ENCODE results near the gene STUB1.

The STUB1 gene

GRCh38 chr16:652454-653305, 27.5 kb upstream of the STUB1 start:
- Histone ChIP-seq H3K27ac (no peak overlapping the region), H3K27me3 (ENCODE audit: insufficient read depth, low read depth, severe bottlenecking) (no peaks in the 10 kb centered on the region), H3K4me3 (ENCODE audit: low read depth, low read length) (no peak overlapping the region), H3K9me3 (ENCODE audit: severe bottlenecking) (no peaks in the 10 kb centered on the region), H3K36me3 (peaks cover 63% of the 10 kb centered on the region)
- TF ChIP-seq CTCF (IDR thresholded peaks at IDR 0.05; ENCODE audit: low read depth, low read length), result no peak
- no peak for DNase-seq

GRCh38 chr16:654034-654433, 26.2 kb upstream of the STUB1 start:
- no peak for DNase-seq
- no peak for TF ChIP-seq CTCF (IDR thresholded peaks at IDR 0.05; ENCODE audit: low read depth, low read length)
- H3K4me3 ChIP-seq (ENCODE audit: low read depth, low read length), result no peak overlapping the region
- H3K27me3 ChIP-seq (ENCODE audit: insufficient read depth, low read depth, severe bottlenecking), result no peaks in the 10 kb centered on the region
- H3K9me3 ChIP-seq (ENCODE audit: severe bottlenecking), result no peaks in the 10 kb centered on the region
- peaks cover 77% of the 10 kb centered on the region for H3K36me3 ChIP-seq
- H3K27ac ChIP-seq, result no peak overlapping the region

- Histone ChIP-seq H3K27ac (no peak overlapping the region), H3K36me3 (peaks cover 84% of the 10 kb centered on the region), H3K27me3 (ENCODE audit: insufficient read depth, low read depth, severe bottlenecking) (no peaks in the 10 kb centered on the region), H3K4me3 (ENCODE audit: low read depth, low read length) (no peak overlapping the region), H3K9me3 (ENCODE audit: severe bottlenecking) (no peaks in the 10 kb centered on the region)
- DNase-seq, result no peak
- no peak for TF ChIP-seq CTCF (IDR thresholded peaks at IDR 0.05; ENCODE audit: low read depth, low read length)
Observed at GRCh38 chr16:657487-657886, 22.7 kb upstream of the STUB1 start.

- H3K4me3 ChIP-seq (ENCODE audit: low read depth, low read length), result no peak overlapping the region
- H3K27me3 ChIP-seq (ENCODE audit: insufficient read depth, low read depth, severe bottlenecking), result no peaks in the 10 kb centered on the region
- H3K27ac ChIP-seq, result no peak overlapping the region
- H3K36me3 ChIP-seq, result peaks cover 78% of the 10 kb centered on the region
- no peaks in the 10 kb centered on the region for H3K9me3 ChIP-seq (ENCODE audit: severe bottlenecking)
- TF ChIP-seq CTCF (IDR thresholded peaks at IDR 0.05; ENCODE audit: low read depth, low read length), result peak; percentile 23; the same call in 1 of the 2 replicates
- DNase-seq, result no peak
Observed at GRCh38 chr16:658679-659571, 21.3 kb upstream of the STUB1 start.

GRCh38 chr16:659618-660017, 20.6 kb upstream of the STUB1 start:
- no peak overlapping the region for H3K4me3 ChIP-seq (ENCODE audit: low read depth, low read length)
- no peak for TF ChIP-seq CTCF (IDR thresholded peaks at IDR 0.05; ENCODE audit: low read depth, low read length)
- no peaks in the 10 kb centered on the region for H3K9me3 ChIP-seq (ENCODE audit: severe bottlenecking)
- H3K36me3 ChIP-seq, result peaks cover 80% of the 10 kb centered on the region
- no peaks in the 10 kb centered on the region for H3K27me3 ChIP-seq (ENCODE audit: insufficient read depth, low read depth, severe bottlenecking)
- no peak overlapping the region for H3K27ac ChIP-seq
- DNase-seq, result no peak

Data from WERI-Rb-1 (cell line).